ENCODE measurements around the gene VTI1A. TPM values are rescaled to one million over a fixed set of nuclear protein-coding genes. Genes with fewer than 3 reads are reported as not detected.

VTI1A gene
- total RNA-seq, 1 donor from 2014 or later: 22.7 TPM

GRCh38 chr10:112783351-112784021 is 336.5 kb downstream of the VTI1A start:
- no peak overlapping the region for H3K4me3 Mint-ChIP-seq (ENCODE audit: unreplicated experiment)
- peaks cover 2% of the 10 kb centered on the region for H3K36me3 Mint-ChIP-seq (ENCODE audit: low read depth)
- H3K27ac Mint-ChIP-seq (ENCODE audit: unreplicated experiment): no peak overlapping the region
- H3K27me3 Mint-ChIP-seq (ENCODE audit: low read depth): no peaks in the 10 kb centered on the region
- H3K4me1 Mint-ChIP-seq (ENCODE audit: low read depth): peaks cover 24% of the 10 kb centered on the region
- TF ChIP-seq, protein P1, sequence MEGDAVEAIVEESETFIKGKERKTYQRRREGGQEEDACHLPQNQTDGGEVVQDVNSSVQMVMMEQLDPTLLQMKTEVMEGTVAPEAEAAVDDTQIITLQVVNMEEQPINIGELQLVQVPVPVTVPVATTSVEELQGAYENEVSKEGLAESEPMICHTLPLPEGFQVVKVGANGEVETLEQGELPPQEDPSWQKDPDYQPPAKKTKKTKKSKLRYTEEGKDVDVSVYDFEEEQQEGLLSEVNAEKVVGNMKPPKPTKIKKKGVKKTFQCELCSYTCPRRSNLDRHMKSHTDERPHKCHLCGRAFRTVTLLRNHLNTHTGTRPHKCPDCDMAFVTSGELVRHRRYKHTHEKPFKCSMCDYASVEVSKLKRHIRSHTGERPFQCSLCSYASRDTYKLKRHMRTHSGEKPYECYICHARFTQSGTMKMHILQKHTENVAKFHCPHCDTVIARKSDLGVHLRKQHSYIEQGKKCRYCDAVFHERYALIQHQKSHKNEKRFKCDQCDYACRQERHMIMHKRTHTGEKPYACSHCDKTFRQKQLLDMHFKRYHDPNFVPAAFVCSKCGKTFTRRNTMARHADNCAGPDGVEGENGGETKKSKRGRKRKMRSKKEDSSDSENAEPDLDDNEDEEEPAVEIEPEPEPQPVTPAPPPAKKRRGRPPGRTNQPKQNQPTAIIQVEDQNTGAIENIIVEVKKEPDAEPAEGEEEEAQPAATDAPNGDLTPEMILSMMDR (IDR thresholded peaks at IDR 0.05): no peak
- DNase-seq (ENCODE audit: low spot score): no peak
- H3K9me3 Mint-ChIP-seq (ENCODE audit: low read depth): no peaks in the 10 kb centered on the region

GRCh38 chr10:112784022-112784461 is 337.0 kb downstream of the VTI1A start:
- Mint-ChIP-seq H3K4me1 (ENCODE audit: low read depth) (peaks cover 18% of the 10 kb centered on the region), H3K9me3 (ENCODE audit: low read depth) (peaks cover 4% of the 10 kb centered on the region), H3K4me3 (ENCODE audit: unreplicated experiment) (no peak overlapping the region), H3K27ac (ENCODE audit: unreplicated experiment) (no peak overlapping the region), H3K36me3 (ENCODE audit: low read depth) (peaks cover 3% of the 10 kb centered on the region), H3K27me3 (ENCODE audit: low read depth) (no peaks in the 10 kb centered on the region)
- TF ChIP-seq, protein P1 (IDR thresholded peaks at IDR 0.05): no peak
- DNase-seq (ENCODE audit: low spot score): no peak

- TF ChIP-seq, protein P1 (IDR thresholded peaks at IDR 0.05): no peak
- H3K9me3 Mint-ChIP-seq (ENCODE audit: low read depth): peaks cover 14% of the 10 kb centered on the region
- peaks cover 16% of the 10 kb centered on the region for H3K4me1 Mint-ChIP-seq (ENCODE audit: low read depth)
- no peak for DNase-seq (ENCODE audit: low spot score)
- H3K27ac Mint-ChIP-seq (ENCODE audit: unreplicated experiment): no peak overlapping the region
- no peaks in the 10 kb centered on the region for H3K27me3 Mint-ChIP-seq (ENCODE audit: low read depth)
- no peak overlapping the region for H3K4me3 Mint-ChIP-seq (ENCODE audit: unreplicated experiment)
- H3K36me3 Mint-ChIP-seq (ENCODE audit: low read depth): peaks cover 12% of the 10 kb centered on the region
Measured at GRCh38 chr10:112785089-112785488, 338.1 kb downstream of the VTI1A start.

DNA sequence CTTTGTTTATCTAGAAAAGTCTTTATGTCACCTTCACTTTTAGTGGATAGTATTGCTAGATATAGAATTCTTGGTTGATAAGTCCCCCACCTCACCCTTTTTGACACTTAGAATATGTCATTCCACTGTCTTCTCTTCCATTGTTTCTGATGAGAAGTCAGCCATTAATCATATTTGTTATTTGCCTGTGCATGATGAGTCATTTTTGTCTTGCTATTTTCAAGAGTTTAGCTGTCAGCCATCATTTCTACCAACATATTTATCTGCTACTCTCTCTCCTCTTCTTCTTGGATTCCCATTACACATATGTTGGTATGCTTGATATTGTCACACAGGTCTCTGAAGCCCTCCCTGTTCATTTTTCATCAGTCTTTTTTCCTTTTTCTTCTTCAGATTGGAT is 342.2 kb downstream of the VTI1A start:
- Mint-ChIP-seq H3K36me3 (ENCODE audit: low read depth) (peaks cover 11% of the 10 kb centered on the region), H3K27ac (ENCODE audit: unreplicated experiment) (no peak overlapping the region), H3K9me3 (ENCODE audit: low read depth) (peaks cover 14% of the 10 kb centered on the region), H3K27me3 (ENCODE audit: low read depth) (no peaks in the 10 kb centered on the region), H3K4me3 (ENCODE audit: unreplicated experiment) (no peak overlapping the region), H3K4me1 (ENCODE audit: low read depth) (peaks cover 22% of the 10 kb centered on the region)
- DNase-seq (ENCODE audit: low spot score): no peak
- TF ChIP-seq, protein P1 (IDR thresholded peaks at IDR 0.05): no peak

- DNase-seq (ENCODE audit: low spot score): no peak
- peaks cover 16% of the 10 kb centered on the region for H3K4me1 Mint-ChIP-seq (ENCODE audit: low read depth)
- TF ChIP-seq, protein P1 (IDR thresholded peaks at IDR 0.05): no peak
- H3K4me3 Mint-ChIP-seq (ENCODE audit: unreplicated experiment): no peak overlapping the region
- H3K9me3 Mint-ChIP-seq (ENCODE audit: low read depth): peaks cover 14% of the 10 kb centered on the region
- H3K27me3 Mint-ChIP-seq (ENCODE audit: low read depth): no peaks in the 10 kb centered on the region
- peaks cover 11% of the 10 kb centered on the region for H3K36me3 Mint-ChIP-seq (ENCODE audit: low read depth)
- no peak overlapping the region for H3K27ac Mint-ChIP-seq (ENCODE audit: unreplicated experiment)
Measured at GRCh38 chr10:112790030-112790429, 343.0 kb downstream of the VTI1A start.
